A549 treated with CORT108297 at 1 μM for 4 hours (cell line): ENCODE data around the gene N4BP2. TPM values are rescaled to one million over a fixed set of nuclear protein-coding genes. Genes with fewer than 3 reads are reported as not detected.

Experiments
- total RNA-seq: library from RNA; stranded (reverse); fragments of 200-300 nt; extraction: Qiagen RNA extraction; gene quantifications from 5 replicates; pipeline ENCODE4 v1.2.3, GENCODE V29; 2022

Gene N4BP2
- total RNA-seq = 1.6 to 3.3 TPM (median 2.8 TPM) in 5 replicates

DNA sequence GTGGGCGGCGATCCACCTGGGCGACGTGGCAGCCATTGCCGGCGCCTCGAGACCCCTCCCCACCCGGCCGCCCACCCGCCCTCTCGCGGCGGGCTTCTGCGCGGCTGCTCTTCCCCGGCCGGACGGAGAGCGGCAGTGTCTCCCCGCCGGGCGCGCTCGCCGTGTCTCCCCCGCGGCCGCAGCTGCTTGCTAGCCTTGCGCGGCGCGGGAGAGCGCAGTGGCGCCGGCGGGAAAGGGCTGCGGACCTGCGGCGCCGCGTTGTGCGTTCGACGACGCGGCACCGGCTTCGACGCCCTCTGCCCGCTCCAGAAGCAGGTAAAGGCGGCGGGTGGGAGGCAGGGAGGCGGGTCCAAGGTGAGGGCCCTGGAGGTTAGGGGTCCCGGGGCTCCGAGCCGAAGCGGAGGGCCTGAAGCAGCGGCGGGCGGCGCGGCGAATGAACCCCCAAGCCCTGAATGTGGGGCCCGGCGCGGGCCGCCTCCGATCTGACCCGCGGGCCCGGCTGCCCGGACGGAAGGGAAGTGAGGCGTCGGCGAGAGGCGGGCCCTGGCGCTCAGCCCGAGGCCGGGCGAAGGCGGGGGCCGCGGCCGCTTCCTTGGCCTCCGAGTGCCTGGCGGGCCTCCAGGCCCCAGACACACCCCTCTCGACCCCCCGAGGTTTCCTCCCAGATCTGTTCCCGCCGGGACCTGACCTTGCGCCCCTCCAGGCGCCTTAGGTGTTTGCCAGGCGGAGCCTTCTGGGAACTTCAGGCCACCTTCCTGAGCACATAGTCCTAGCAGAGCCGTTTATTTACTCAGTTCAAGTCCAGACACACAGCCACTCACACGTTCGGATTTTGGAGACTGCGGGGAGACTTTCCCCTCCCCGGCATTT is at the start of gene N4BP2:
N4BP2 (plus strand) TSS at position 135 of the 870 bp plus-strand sequence. CDS start 40,491 bp downstream, outside the sequence.

DNA sequence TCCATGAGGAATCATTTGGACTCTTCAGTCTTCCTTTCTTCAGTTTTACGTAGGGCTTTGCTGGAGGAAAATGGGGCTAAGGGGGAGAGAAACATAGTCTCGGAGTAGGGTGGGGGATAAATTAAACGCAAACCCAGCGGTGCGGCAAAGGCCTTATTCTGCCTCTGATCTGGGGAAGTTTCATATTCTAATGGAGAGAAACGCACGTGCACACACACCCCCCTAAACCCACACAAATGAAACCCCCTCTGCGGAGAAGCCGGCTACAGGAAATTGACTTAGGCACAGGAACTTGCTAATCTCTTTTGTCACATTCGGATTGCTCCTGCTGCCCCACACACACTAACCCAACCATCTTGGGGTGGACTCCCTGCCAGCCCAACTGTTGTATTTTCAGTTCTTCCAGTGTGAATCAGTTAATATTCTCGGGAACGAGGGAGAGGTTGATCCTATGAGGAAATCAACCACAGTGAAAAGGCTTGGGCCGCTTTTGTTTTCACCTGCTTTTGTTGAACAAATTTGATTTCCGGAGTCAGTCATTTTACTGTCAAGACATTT is 140.2 kb downstream of the N4BP2 start, which contains the start of gene RHOH:
RHOH (plus strand) TSS at position 308 of the 558 bp plus-strand sequence. CDS start 46,356 bp downstream, outside the sequence.

Other genes starting within 250 kb of the N4BP2 start
- gene PDS5A, start 78.9 kb upstream of the N4BP2 start, total RNA-seq = 22.9 to 30.4 TPM (median 28.4 TPM) in 5 replicates
- 0.16 to 0.18 TPM (median 0.18 TPM) in 4 of 5 replicates, not detected in the other for gene RHOH, start 140.2 kb downstream of the N4BP2 start, total RNA-seq